ENCODE data around the gene TTC39B.

The TTC39B gene

DNA sequence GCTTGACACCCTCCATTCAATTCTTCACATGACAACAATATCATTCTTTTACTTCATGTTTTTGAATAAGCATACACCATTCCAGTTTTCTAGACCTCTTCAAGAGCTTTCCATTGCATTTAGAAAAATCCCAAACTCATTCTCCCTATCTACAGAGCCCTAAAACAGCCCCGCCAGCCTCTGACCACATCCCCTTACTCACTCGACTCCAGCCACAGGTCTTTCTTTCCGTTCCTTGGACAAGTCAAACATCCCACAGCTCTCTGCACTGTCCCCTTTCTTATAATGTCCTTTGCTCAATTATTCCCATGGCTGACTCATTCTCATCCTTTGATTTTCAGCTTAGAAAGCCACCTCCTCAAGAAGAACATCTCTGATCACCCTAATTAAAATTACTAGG is 38.2 kb downstream of the TTC39B start:
- no peak overlapping the region for H3K27ac ChIP-seq
- no peak for TF ChIP-seq FOXP2 (optimal IDR thresholded peaks at IDR 0.05; ENCODE audit: control extremely low read depth, extremely low read length, insufficient read depth)
- TF ChIP-seq POLR2AphosphoS5 (IDR thresholded peaks at IDR 0.05; ENCODE audit: borderline replicate concordance, low read depth, low read length) = no peak
- no peak for TF ChIP-seq EZH2 (IDR thresholded peaks at IDR 0.05)
- H3K36me3 ChIP-seq (ENCODE audit: insufficient read depth, low read length) = no peaks in the 10 kb centered on the region
- H3K9ac ChIP-seq (ENCODE audit: insufficient read length) = no peak overlapping the region
- DNase-seq (ENCODE audit: low read depth, low spot score) = no peak
- H3K4me3 ChIP-seq = no peak overlapping the region
- no peaks in the 10 kb centered on the region for H3K9me3 ChIP-seq (ENCODE audit: low read depth, low read length)

- H3K9me3 ChIP-seq (ENCODE audit: low read depth, low read length) = no peaks in the 10 kb centered on the region
- DNase-seq (ENCODE audit: low read depth, low spot score) = no peak
- no peak overlapping the region for H3K9ac ChIP-seq (ENCODE audit: insufficient read length)
- no peak overlapping the region for H3K4me3 ChIP-seq
- no peaks in the 10 kb centered on the region for H3K36me3 ChIP-seq (ENCODE audit: insufficient read depth, low read length)
- no peak overlapping the region for H3K27ac ChIP-seq
- TF ChIP-seq FOXP2 (optimal IDR thresholded peaks at IDR 0.05; ENCODE audit: control extremely low read depth, extremely low read length, insufficient read depth) (no peak), EZH2 (IDR thresholded peaks at IDR 0.05) (no peak), POLR2AphosphoS5 (IDR thresholded peaks at IDR 0.05; ENCODE audit: borderline replicate concordance, low read depth, low read length) (no peak)
These were observed 38.7 kb downstream of the TTC39B start for GRCh38 chr9:15268317-15268716.

- H3K4me3 ChIP-seq = no peak overlapping the region
- no peak overlapping the region for H3K27ac ChIP-seq
- H3K9ac ChIP-seq (ENCODE audit: insufficient read length) = no peak overlapping the region
- TF ChIP-seq POLR2AphosphoS5 (IDR thresholded peaks at IDR 0.05; ENCODE audit: borderline replicate concordance, low read depth, low read length) = no peak
- no peak for TF ChIP-seq FOXP2 (optimal IDR thresholded peaks at IDR 0.05; ENCODE audit: control extremely low read depth, extremely low read length, insufficient read depth)
- no peak for TF ChIP-seq EZH2 (IDR thresholded peaks at IDR 0.05)
- no peaks in the 10 kb centered on the region for H3K9me3 ChIP-seq (ENCODE audit: low read depth, low read length)
- no peak for DNase-seq (ENCODE audit: low read depth, low spot score)
- H3K36me3 ChIP-seq (ENCODE audit: insufficient read depth, low read length) = no peaks in the 10 kb centered on the region
These were observed 42.1 kb downstream of the TTC39B start for GRCh38 chr9:15264918-15265317.

- DNase-seq (ENCODE audit: low read depth, low spot score) = no peak
- no peaks in the 10 kb centered on the region for H3K9me3 ChIP-seq (ENCODE audit: low read depth, low read length)
- TF ChIP-seq FOXP2 (optimal IDR thresholded peaks at IDR 0.05; ENCODE audit: control extremely low read depth, extremely low read length, insufficient read depth) = no peak
- no peak for TF ChIP-seq POLR2AphosphoS5 (IDR thresholded peaks at IDR 0.05; ENCODE audit: borderline replicate concordance, low read depth, low read length)
- no peak for TF ChIP-seq EZH2 (IDR thresholded peaks at IDR 0.05)
- no peak overlapping the region for H3K4me3 ChIP-seq
- H3K9ac ChIP-seq (ENCODE audit: insufficient read length) = no peak overlapping the region
- no peak overlapping the region for H3K27ac ChIP-seq
- H3K36me3 ChIP-seq (ENCODE audit: insufficient read depth, low read length) = no peaks in the 10 kb centered on the region
These were observed 44.4 kb downstream of the TTC39B start for GRCh38 chr9:15262581-15262980.

- Histone ChIP-seq H3K9ac (ENCODE audit: insufficient read length) (no peak overlapping the region), H3K9me3 (ENCODE audit: low read depth, low read length) (no peaks in the 10 kb centered on the region), H3K27ac (no peak overlapping the region), H3K36me3 (ENCODE audit: insufficient read depth, low read length) (no peaks in the 10 kb centered on the region), H3K4me3 (no peak overlapping the region)
- TF ChIP-seq POLR2AphosphoS5 (IDR thresholded peaks at IDR 0.05; ENCODE audit: borderline replicate concordance, low read depth, low read length) (no peak), FOXP2 (optimal IDR thresholded peaks at IDR 0.05; ENCODE audit: control extremely low read depth, extremely low read length, insufficient read depth) (no peak)
- DNase-seq (ENCODE audit: low read depth, low spot score) = no peak
These were observed 50.6 kb downstream of the TTC39B start for GRCh38 chr9:15256426-15256825.

GRCh38 chr9:15253786-15254185 is 53.2 kb downstream of the TTC39B start:
- H3K27ac ChIP-seq = no peak overlapping the region
- H3K9ac ChIP-seq (ENCODE audit: insufficient read length) = no peak overlapping the region
- DNase-seq (ENCODE audit: low read depth, low spot score) = no peak
- no peak for TF ChIP-seq POLR2AphosphoS5 (IDR thresholded peaks at IDR 0.05; ENCODE audit: borderline replicate concordance, low read depth, low read length)
- TF ChIP-seq EZH2 (IDR thresholded peaks at IDR 0.05) = no peak
- TF ChIP-seq FOXP2 (optimal IDR thresholded peaks at IDR 0.05; ENCODE audit: control extremely low read depth, extremely low read length, insufficient read depth) = no peak
- H3K4me3 ChIP-seq = no peak overlapping the region
- no peaks in the 10 kb centered on the region for H3K9me3 ChIP-seq (ENCODE audit: low read depth, low read length)
- no peaks in the 10 kb centered on the region for H3K36me3 ChIP-seq (ENCODE audit: insufficient read depth, low read length)

DNA sequence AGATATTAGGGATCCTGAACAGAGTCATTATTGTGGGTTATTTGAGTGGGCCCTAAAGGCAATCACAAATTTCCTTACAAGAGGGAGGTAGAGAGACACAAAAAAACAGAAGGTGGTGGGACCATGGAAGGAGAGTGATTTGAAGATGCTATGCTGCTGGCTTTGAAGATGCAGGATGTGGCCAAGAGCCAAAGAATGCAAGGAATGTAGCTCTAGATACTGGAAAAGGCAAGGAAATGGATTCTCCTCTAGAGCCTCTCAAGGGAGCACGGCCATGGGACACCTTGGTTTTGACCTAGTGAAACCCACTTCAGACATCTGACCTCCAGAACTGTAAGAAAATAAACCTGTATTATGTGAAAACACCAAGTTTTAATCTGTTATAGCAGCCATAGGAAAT is 53.8 kb downstream of the TTC39B start:
- TF ChIP-seq FOXP2 (optimal IDR thresholded peaks at IDR 0.05; ENCODE audit: control extremely low read depth, extremely low read length, insufficient read depth) (no peak), EZH2 (IDR thresholded peaks at IDR 0.05) (no peak), POLR2AphosphoS5 (IDR thresholded peaks at IDR 0.05; ENCODE audit: borderline replicate concordance, low read depth, low read length) (no peak)
- H3K27ac ChIP-seq = no peak overlapping the region
- DNase-seq (ENCODE audit: low read depth, low spot score) = no peak
- H3K9me3 ChIP-seq (ENCODE audit: low read depth, low read length) = no peaks in the 10 kb centered on the region
- H3K9ac ChIP-seq (ENCODE audit: insufficient read length) = no peak overlapping the region
- H3K4me3 ChIP-seq = no peak overlapping the region
- H3K36me3 ChIP-seq (ENCODE audit: insufficient read depth, low read length) = no peaks in the 10 kb centered on the region

GRCh38 chr9:15249981-15250380 is 57.0 kb downstream of the TTC39B start:
- Histone ChIP-seq H3K4me3 (no peak overlapping the region), H3K27ac (no peak overlapping the region), H3K9me3 (ENCODE audit: low read depth, low read length) (no peaks in the 10 kb centered on the region), H3K36me3 (ENCODE audit: insufficient read depth, low read length) (no peaks in the 10 kb centered on the region), H3K9ac (ENCODE audit: insufficient read length) (no peak overlapping the region)
- DNase-seq (ENCODE audit: low read depth, low spot score) = no peak
- no peak for TF ChIP-seq POLR2AphosphoS5 (IDR thresholded peaks at IDR 0.05; ENCODE audit: borderline replicate concordance, low read depth, low read length)
- TF ChIP-seq FOXP2 (optimal IDR thresholded peaks at IDR 0.05; ENCODE audit: control extremely low read depth, extremely low read length, insufficient read depth) = no peak
- no peak for TF ChIP-seq EZH2 (IDR thresholded peaks at IDR 0.05)

DNA sequence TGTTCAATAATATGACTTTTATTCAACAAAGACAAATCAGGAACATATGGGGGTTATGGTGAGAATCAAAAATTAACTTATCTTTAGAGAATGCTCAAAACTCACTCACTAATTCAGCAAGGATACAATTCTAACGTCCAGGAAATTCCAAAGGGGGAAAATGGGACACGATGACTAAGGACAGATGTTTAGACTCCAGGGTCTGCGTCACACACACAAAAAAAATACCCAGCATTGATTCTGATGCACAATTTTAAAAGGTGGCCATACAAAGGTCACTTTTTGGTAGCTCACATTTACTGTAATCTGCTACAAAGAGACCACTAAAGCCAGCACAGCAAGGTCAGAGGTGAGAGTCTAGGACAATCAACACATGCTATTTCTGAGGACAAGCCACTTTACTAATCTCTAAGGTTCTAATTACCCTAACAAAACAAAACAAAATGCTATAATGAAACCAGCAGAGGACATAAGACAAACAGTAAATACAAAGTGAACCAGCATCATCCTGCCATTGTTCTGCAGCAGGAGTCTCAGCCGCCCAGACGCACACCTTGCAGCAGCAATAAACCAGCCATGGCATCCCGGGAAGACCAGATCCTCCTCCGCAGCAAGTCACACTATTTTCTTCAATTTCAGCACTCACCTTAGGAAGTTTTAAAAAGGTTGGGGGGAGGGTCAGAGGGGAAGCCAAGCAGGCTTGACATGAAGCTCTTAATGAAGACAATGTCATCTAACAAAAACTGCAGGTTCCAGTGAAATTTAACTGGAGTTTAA is 57.8 kb downstream of the TTC39B start:
- H3K4me3 ChIP-seq = no peak overlapping the region
- H3K36me3 ChIP-seq (ENCODE audit: insufficient read depth, low read length) = no peaks in the 10 kb centered on the region
- no peak overlapping the region for H3K9ac ChIP-seq (ENCODE audit: insufficient read length)
- DNase-seq (ENCODE audit: low read depth, low spot score) = no peak
- TF ChIP-seq POLR2AphosphoS5 (IDR thresholded peaks at IDR 0.05; ENCODE audit: borderline replicate concordance, low read depth, low read length) (no peak), EZH2 (IDR thresholded peaks at IDR 0.05) (no peak), FOXP2 (optimal IDR thresholded peaks at IDR 0.05; ENCODE audit: control extremely low read depth, extremely low read length, insufficient read depth) (no peak)
- H3K9me3 ChIP-seq (ENCODE audit: low read depth, low read length) = no peaks in the 10 kb centered on the region
- H3K27ac ChIP-seq = no peak overlapping the region
